Stomach (tissue), 4 donors: ENCODE results near the gene SYNGR3.

ENCODE experiments used
- POLR2A ChIP-seq, 4 donors: fragments of 450-650 bp; IDR thresholded peaks; one replicate each; pipeline ENCODE4 v1.6.1; 2016; ENCODE audit warnings: antibody characterized with exemption in 4 of 4, control low read depth in 2 of 4, mild to moderate bottlenecking in 1 of 4, moderate library complexity in 1 of 4
- TF ChIP-seq, protein P1 (sequence below), 7 experiments: fragments of 450-650 bp in 4 of 7; fragments of 200-600 bp in 3 of 7; sonication (generic) in 3 of 7; IDR thresholded peaks; one replicate each; pipeline ENCODE4 v1.5.1; 2016 to 2019; ENCODE audit warnings: antibody characterized with exemption in 7 of 7, control low read depth in 2 of 7, mild to moderate bottlenecking in 1 of 7

DNA sequence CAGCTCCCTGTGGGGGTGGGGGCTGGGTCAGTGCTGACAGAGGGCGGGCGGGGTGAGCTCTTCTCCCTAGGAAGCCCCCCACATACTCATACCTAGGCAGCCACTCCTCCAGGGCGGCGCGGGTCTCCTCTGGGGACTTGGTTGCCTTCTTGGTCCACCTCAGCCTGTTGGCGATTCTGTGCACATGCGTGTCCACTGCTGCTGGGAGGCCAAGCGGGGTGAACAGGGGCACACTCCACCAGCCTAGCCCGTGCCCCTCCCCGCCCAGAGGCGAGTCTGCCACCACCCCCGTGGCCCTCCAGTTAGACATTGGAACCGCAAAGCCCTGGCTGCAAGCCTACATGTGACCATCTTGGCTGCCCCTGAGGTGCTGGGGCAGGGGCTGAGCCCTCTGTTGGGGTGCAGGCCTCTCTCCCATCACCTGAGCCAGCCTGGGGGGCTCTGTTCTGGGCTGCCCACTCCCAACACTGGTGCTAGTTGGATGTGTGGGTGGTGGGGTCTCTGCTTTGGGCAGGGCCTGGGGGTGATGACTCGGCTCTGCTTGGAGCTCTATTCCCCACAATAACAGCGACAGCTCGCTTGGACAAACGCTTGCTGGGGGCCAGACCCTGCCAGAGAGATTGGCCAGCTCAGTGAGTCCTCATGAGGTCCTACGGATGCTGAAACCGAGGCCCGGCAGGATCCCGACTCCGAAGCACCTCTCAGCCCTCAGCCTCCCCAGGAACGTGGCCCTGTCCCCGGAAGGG, 50.4 kb downstream of the SYNGR3 start:
- TF ChIP-seq, protein P1, sequence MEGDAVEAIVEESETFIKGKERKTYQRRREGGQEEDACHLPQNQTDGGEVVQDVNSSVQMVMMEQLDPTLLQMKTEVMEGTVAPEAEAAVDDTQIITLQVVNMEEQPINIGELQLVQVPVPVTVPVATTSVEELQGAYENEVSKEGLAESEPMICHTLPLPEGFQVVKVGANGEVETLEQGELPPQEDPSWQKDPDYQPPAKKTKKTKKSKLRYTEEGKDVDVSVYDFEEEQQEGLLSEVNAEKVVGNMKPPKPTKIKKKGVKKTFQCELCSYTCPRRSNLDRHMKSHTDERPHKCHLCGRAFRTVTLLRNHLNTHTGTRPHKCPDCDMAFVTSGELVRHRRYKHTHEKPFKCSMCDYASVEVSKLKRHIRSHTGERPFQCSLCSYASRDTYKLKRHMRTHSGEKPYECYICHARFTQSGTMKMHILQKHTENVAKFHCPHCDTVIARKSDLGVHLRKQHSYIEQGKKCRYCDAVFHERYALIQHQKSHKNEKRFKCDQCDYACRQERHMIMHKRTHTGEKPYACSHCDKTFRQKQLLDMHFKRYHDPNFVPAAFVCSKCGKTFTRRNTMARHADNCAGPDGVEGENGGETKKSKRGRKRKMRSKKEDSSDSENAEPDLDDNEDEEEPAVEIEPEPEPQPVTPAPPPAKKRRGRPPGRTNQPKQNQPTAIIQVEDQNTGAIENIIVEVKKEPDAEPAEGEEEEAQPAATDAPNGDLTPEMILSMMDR (IDR thresholded peaks at IDR 0.05) = no peak
- TF ChIP-seq POLR2A (IDR thresholded peaks at IDR 0.05) = no peak
